AG10803 (cell line): ENCODE data around the gene ERICH6B.

Source experiments
- DNase-seq: peaks from one replicate; pipeline ENCODE4 v3.0.0; 2010; ENCODE audit warnings: low read depth
- H3K4me3 ChIP-seq: 2 replicates; pipeline ENCODE4 v1.5.1; 2011; ENCODE audit warnings: mild to moderate bottlenecking, low read length, control low read depth
- CTCF ChIP-seq: conservative IDR thresholded peaks from 2 replicates; pipeline ENCODE4 v1.5.1; 2011; ENCODE audit warnings: mild to moderate bottlenecking, low read length, control low read depth, inconsistent platforms

ERICH6B gene

DNA sequence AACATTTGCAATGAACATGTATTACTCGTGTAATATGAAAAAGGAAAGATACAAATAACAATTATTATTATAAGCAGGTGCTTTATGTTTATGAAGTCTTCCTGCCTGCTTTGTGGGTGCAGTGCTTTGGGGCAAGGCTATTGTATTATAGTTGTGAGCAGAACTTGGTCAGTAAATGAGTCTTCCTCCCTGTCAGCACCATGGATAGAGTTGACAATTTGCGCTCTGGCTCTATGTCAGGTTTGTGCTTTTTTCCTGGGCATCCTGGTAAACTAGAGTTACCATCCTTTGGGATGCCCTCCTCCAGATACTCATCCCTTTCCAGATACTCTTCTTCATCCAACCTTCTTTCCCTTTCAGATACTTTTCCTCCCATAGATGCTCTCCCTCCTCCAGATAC lies 19.6 kb downstream of the ERICH6B start:
- no peak for DNase-seq
- H3K4me3 ChIP-seq = no peak overlapping the region
- TF ChIP-seq CTCF = no peak

DNA sequence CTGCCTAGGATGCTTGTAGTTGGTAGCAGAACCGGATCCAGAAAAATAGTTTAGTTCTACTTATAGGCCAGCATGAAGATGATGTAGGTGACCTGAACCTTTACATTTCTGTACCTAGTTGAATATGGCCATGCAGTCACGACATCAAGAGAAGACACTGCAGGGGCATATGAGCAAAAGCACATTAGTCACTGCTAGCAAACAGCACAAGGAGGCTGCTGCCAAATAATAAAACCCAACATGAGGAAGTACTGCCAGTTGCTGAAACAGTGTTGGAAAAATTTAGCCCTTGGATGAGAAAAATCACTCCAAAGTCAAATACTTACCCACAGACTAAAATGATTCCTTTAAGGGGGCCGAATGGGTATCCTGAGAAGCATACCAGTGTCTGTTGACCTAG lies 20.8 kb downstream of the ERICH6B start:
- TF ChIP-seq CTCF = no peak
- no peak for DNase-seq
- no peak overlapping the region for H3K4me3 ChIP-seq

- no peak for TF ChIP-seq CTCF
- no peak overlapping the region for H3K4me3 ChIP-seq
- no peak for DNase-seq
These were observed 21.3 kb downstream of the ERICH6B start for GRCh38 chr13:45594227-45594626.

DNA sequence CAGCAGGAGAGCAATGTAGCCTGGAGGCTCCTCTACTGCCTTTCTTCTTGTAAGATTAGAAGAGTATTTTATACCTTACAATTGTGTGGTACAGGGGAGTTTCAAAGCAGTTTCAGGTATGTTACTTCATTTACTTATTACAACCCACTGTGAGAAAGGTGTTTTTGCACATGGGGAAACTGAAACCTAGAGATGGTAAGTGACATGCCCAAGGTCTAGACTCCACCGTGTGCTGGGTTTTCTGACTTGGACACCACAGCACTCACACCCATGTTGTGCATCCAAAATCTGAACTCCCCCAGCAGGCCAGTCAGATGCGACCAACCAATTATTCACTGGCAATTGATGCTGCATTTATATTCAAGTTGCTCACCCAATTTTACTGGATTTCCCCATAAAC lies 22.8 kb downstream of the ERICH6B start:
- no peak overlapping the region for H3K4me3 ChIP-seq
- no peak for DNase-seq
- TF ChIP-seq CTCF = no peak

DNA sequence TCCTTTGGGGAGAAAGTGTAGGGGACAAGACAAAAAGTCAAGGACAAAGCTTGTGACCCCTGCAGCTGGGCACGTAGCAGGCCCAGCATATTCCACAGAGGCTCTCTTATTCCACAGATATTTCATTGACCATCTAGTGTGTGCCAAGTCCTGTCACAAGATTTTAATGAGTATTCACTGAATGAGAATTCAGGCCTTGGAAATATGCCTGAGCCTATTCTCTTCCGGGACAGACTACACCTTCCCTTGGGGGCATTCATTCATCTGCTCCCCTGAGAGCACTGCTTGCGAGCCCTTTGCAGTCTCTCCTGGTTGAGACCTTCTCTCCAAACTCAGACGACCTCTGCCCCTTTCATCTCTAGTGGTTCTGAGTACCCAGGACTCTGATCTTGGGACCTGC lies 25.5 kb downstream of the ERICH6B start:
- no peak for DNase-seq
- no peak overlapping the region for H3K4me3 ChIP-seq
- no peak for TF ChIP-seq CTCF

DNA sequence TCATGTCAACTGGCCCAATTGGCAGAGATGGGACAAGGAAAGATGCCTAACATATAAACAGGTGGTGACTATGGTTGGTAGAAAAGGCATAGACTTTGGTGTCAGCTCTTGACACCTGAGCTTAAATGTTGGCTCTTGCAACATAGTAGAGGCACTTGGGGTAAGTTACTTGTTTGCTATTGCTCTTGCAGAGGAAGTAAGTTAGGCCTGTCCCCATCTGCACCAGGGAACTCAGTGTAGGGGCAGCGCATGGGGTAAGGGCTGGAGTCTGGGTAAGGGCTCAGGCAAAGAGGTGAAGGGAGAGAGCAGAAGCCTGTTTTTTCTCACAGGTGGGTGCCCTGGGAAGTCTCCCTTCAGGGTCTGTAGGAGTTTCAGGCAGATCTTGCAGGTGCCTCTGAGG lies 27.6 kb downstream of the ERICH6B start:
- DNase-seq = no peak
- no peak for TF ChIP-seq CTCF
- H3K4me3 ChIP-seq = no peak overlapping the region

GRCh38 chr13:45584816-45585215 lies 30.7 kb downstream of the ERICH6B start:
- no peak overlapping the region for H3K4me3 ChIP-seq
- DNase-seq = no peak
- no peak for TF ChIP-seq CTCF
